K562 (cell line): ENCODE data around the gene TEP1. TPM values are rescaled to one million over a fixed set of nuclear protein-coding genes. Genes with fewer than 3 reads are reported as not detected.

ENCODE experiments used
- BACH1 ChIP-seq: fragments of 200-800 bp; sonication (Bioruptor generic); IDR thresholded peaks from 2 replicates; pipeline ENCODE4 v1.6.1; 2016; ENCODE audit warnings: missing genetic modification characterization, missing compliant biosample characterization
- ESRRA ChIP-seq: fragments of 450-650 bp; IDR thresholded peaks from 2 replicates; pipeline ENCODE4 v1.6.1; 2014; ENCODE audit warnings: low read depth, mild to moderate bottlenecking, moderate library complexity, borderline replicate concordance
- LCOR ChIP-seq: sonication (generic); formaldehyde crosslinking; IDR thresholded peaks from 2 replicates; pipeline ENCODE4 v1.8.0; 2022; ENCODE audit warnings: mild to moderate bottlenecking, missing genetic modification reagents
- TRIM24 ChIP-seq, 2 experiments: fragments of 450-650 bp; IDR thresholded peaks; 2 replicates each; pipeline ENCODE4 v1.6.1; 2016
- polyA plus RNA-seq, 8 experiments: library from polyadenylated mRNA; depleted of rRNA in 4 of 8; stranded (reverse) in 5 of 8; unstranded in 3 of 8; fragments of >200 nt; fragmentation: Nextera tagmentation in 2 of 8; fragmentation: Illumina TruSeq in 1 of 8; extraction: Ambion mirVana in 2 of 8; extraction: Trizol in 1 of 8; gene quantifications; 2 replicates each; pipeline versions ENCODE4 v1.2.1 to v1.2.3, GENCODE V29; 2011 to 2014; ENCODE audit warnings: inconsistent platforms in 1 of 8, missing spikeins in 1 of 8
- total RNA-seq, 7 experiments: library from RNA; depleted of rRNA in 6 of 7; stranded (reverse); fragments of >200 nt in 6 of 7; fragmentation: Illumina TruSeq in 2 of 7; extraction: Trizol in 2 of 7; gene quantifications; 2 replicates each; pipeline versions ENCODE4 v1.2.1 to v1.2.3, GENCODE V29; 2011 to 2021; ENCODE audit warnings: low replicate concordance in 1 of 7
- TF ChIP-seq, protein P1 (sequence below): fragments of 150-350 bp; IDR thresholded peaks from 2 replicates; pipeline ENCODE4 v1.6.1; 2014; ENCODE audit warnings: low read depth, mild to moderate bottlenecking, low read length, borderline replicate concordance
- TF ChIP-seq, protein P2 (sequence below): fragments of 450-650 bp; conservative IDR thresholded peaks from 2 replicates; pipeline ENCODE4 v1.6.1; 2016; ENCODE audit warnings: missing genetic modification characterization, low read depth, mild to moderate bottlenecking, control low read depth, missing compliant biosample characterization
- TF ChIP-seq, protein P3 (sequence below): fragments of 450-650 bp; formaldehyde crosslinking; IDR thresholded peaks from 2 replicates; pipeline ENCODE4 v1.4.0; 2020; ENCODE audit warnings: mild to moderate bottlenecking, moderate library complexity

The TEP1 gene
- total and polyA plus RNA-seq, 9 of the 15 experiments (the other 6 are each of a cell fraction or from before 2014, with no cell fraction given) = 1.0 to 12.2 (median 7.1) TPM

DNA sequence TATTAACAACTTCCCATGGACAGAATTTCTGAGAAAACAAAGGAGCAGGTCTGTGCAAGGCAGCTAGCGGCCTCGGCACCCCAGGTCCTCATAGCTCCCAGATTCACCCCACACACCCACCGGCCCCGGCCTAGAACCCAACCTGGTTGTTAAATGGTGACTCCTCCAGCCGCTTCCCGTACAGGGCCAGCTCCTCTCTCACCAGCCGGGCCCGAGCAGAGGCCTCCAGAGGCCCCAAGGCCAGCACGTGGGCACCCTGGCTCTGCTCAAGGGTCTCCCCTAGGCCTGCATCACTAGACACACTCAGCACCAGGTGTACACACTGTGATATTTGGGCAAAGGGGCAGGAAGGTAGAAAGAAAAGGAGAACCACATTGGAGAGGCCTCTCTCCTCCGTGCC, 30.3 kb downstream of the TEP1 start (continued):
- TF ChIP-seq, protein P1, sequence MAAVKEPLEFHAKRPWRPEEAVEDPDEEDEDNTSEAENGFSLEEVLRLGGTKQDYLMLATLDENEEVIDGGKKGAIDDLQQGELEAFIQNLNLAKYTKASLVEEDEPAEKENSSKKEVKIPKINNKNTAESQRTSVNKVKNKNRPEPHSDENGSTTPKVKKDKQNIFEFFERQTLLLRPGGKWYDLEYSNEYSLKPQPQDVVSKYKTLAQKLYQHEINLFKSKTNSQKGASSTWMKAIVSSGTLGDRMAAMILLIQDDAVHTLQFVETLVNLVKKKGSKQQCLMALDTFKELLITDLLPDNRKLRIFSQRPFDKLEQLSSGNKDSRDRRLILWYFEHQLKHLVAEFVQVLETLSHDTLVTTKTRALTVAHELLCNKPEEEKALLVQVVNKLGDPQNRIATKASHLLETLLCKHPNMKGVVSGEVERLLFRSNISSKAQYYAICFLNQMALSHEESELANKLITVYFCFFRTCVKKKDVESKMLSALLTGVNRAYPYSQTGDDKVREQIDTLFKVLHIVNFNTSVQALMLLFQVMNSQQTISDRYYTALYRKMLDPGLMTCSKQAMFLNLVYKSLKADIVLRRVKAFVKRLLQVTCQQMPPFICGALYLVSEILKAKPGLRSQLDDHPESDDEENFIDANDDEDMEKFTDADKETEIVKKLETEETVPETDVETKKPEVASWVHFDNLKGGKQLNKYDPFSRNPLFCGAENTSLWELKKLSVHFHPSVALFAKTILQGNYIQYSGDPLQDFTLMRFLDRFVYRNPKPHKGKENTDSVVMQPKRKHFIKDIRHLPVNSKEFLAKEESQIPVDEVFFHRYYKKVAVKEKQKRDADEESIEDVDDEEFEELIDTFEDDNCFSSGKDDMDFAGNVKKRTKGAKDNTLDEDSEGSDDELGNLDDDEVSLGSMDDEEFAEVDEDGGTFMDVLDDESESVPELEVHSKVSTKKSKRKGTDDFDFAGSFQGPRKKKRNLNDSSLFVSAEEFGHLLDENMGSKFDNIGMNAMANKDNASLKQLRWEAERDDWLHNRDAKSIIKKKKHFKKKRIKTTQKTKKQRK = no peak
- TF ChIP-seq, protein P2, sequence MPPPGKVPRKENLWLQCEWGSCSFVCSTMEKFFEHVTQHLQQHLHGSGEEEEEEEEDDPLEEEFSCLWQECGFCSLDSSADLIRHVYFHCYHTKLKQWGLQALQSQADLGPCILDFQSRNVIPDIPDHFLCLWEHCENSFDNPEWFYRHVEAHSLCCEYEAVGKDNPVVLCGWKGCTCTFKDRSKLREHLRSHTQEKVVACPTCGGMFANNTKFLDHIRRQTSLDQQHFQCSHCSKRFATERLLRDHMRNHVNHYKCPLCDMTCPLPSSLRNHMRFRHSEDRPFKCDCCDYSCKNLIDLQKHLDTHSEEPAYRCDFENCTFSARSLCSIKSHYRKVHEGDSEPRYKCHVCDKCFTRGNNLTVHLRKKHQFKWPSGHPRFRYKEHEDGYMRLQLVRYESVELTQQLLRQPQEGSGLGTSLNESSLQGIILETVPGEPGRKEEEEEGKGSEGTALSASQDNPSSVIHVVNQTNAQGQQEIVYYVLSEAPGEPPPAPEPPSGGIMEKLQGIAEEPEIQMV (tag) = no peak
- TF ChIP-seq, protein P3, sequence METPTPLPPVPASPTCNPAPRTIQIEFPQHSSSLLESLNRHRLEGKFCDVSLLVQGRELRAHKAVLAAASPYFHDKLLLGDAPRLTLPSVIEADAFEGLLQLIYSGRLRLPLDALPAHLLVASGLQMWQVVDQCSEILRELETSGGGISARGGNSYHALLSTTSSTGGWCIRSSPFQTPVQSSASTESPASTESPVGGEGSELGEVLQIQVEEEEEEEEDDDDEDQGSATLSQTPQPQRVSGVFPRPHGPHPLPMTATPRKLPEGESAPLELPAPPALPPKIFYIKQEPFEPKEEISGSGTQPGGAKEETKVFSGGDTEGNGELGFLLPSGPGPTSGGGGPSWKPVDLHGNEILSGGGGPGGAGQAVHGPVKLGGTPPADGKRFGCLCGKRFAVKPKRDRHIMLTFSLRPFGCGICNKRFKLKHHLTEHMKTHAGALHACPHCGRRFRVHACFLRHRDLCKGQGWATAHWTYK (CRISPR knock-in tag) = no peak
- TF ChIP-seq BACH1 (tag) = no peak
- TF ChIP-seq TRIM24 (IDR thresholded peaks at IDR 0.05) = no peak
- TF ChIP-seq LCOR = no peak
- TF ChIP-seq ESRRA = no peak
